GM23248 (cell line): ENCODE data around the gene MAPK8IP3.

Source experiments
- EZH2 ChIP-seq: fragments of 200-600 bp; sonication (generic); IDR thresholded peaks from 2 replicates; pipeline ENCODE4 v1.6.1; 2018; ENCODE audit warnings: antibody characterized with exemption, mild to moderate bottlenecking; ENCODE audit not compliant: insufficient read depth, poor library complexity, severe bottlenecking
- EZH2phosphoT487 ChIP-seq: fragments of 200-600 bp; sonication (generic); IDR thresholded peaks from 2 replicates; pipeline ENCODE4 v1.6.1; 2018; ENCODE audit warnings: antibody characterized with exemption, moderate library complexity, mild to moderate bottlenecking, low read depth; ENCODE audit not compliant: insufficient read depth

GRCh38 chr16:1740781-1741490 is 34.9 kb downstream of the MAPK8IP3 start:
- no peak for TF ChIP-seq EZH2
- TF ChIP-seq EZH2phosphoT487: no peak
